SK-N-MC (cell line): ENCODE data around the gene MME.

Experiments
- DNase-seq: peaks from one replicate; pipeline ENCODE4 v3.0.0-alpha.2; 2011; ENCODE audit warnings: low read depth, low spot score
- H3K27ac ChIP-seq: fragments of 200-600 bp; sonication (generic); 2 replicates; pipeline ENCODE4 v1.5.1; 2016; ENCODE audit warnings: mixed run types
- H3K36me3 ChIP-seq: fragments of 200-600 bp; sonication (generic); 2 replicates; pipeline ENCODE4 v1.6.1; 2017; ENCODE audit warnings: antibody characterized with exemption, low read length, mixed read lengths; ENCODE audit not compliant: insufficient read depth
- H3K4me3 ChIP-seq: fragments of 200-600 bp; sonication (generic); 2 replicates; pipeline ENCODE4 v1.5.1; 2016
- H3K9ac ChIP-seq: fragments of 200-600 bp; sonication (generic); 2 replicates; pipeline ENCODE4 v1.8.0; 2017; ENCODE audit warnings: mixed run types, mixed read lengths; ENCODE audit not compliant: insufficient read length
- H3K9me3 ChIP-seq: fragments of 200-600 bp; sonication (generic); 2 replicates; pipeline ENCODE4 v1.6.1; 2017; ENCODE audit warnings: low read depth, mild to moderate bottlenecking, antibody characterized with exemption, low read length, moderate library complexity, mixed read lengths
- EZH2 ChIP-seq: fragments of 200-600 bp; sonication (generic); IDR thresholded peaks from one replicate; pipeline ENCODE4 v1.6.1; 2017; ENCODE audit warnings: antibody characterized with exemption
- FOXP2 ChIP-seq: optimal IDR thresholded peaks from 2 replicates; pipeline ENCODE3; 2011; ENCODE audit warnings: mild to moderate bottlenecking, moderate library complexity; ENCODE audit not compliant: insufficient read depth; ENCODE audit errors: extremely low read length, control extremely low read depth
- POLR2AphosphoS5 ChIP-seq: IDR thresholded peaks from 2 replicates; pipeline ENCODE4 v1.6.1; 2012; ENCODE audit warnings: mild to moderate bottlenecking, low read depth, low read length, borderline replicate concordance

Gene MME

DNA sequence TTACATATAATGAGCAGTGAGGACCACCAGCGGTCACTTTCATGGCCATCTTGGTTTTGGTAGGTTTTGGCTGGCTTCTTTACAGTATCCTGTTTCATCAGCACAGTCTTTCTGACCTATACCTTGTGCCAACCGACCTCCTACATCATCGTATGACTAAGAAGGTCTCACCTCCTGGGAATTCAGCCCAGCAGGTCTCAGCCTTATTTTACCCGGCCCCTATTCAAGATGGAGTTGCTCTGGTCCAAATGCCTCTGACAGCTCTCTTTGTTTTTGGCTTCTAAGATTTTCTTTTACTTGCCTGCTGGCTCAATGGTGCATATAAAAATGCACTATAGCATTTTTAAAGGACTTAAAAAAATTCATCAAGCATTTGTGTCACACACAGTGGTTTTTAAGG is 3.2 kb upstream of the MME start:
- Histone ChIP-seq H3K36me3 (no peaks in the 10 kb centered on the region), H3K9ac (no peak overlapping the region), H3K4me3 (no peak overlapping the region), H3K27ac (no peak overlapping the region), H3K9me3 (no peaks in the 10 kb centered on the region)
- TF ChIP-seq EZH2 (no peak), POLR2AphosphoS5 (no peak), FOXP2 (no peak)
- DNase-seq, result no peak

GRCh38 chr3:155078711-155079467 is 1.2 kb upstream of the MME start:
- Histone ChIP-seq H3K27ac (no peak overlapping the region), H3K36me3 (no peaks in the 10 kb centered on the region), H3K4me3 (peak overlapping the region; percentile 87), H3K9me3 (no peaks in the 10 kb centered on the region), H3K9ac (no peak overlapping the region)
- DNase-seq, result no peak
- TF ChIP-seq EZH2 (no peak), FOXP2 (no peak), POLR2AphosphoS5 (no peak)

- no peak overlapping the region for H3K9ac ChIP-seq
- DNase-seq, result no peak
- TF ChIP-seq POLR2AphosphoS5 (no peak), FOXP2 (no peak), EZH2 (no peak)
- peak overlapping the region; percentile 87 for H3K4me3 ChIP-seq
- H3K27ac ChIP-seq, result no peak overlapping the region
- H3K9me3 ChIP-seq, result no peaks in the 10 kb centered on the region
- no peaks in the 10 kb centered on the region for H3K36me3 ChIP-seq
Observed at GRCh38 chr3:155079468-155079745, 712 bp upstream of the MME start.

- Histone ChIP-seq H3K27ac (no peak overlapping the region), H3K9ac (peak overlapping the region; percentile 33), H3K4me3 (peak overlapping the region; percentile 87), H3K9me3 (no peaks in the 10 kb centered on the region), H3K36me3 (no peaks in the 10 kb centered on the region)
- DNase-seq, result no peak
- TF ChIP-seq POLR2AphosphoS5 (no peak), EZH2 (no peak), FOXP2 (no peak)
Observed at GRCh38 chr3:155080692-155081091, 573 bp downstream of the MME start.

DNA sequence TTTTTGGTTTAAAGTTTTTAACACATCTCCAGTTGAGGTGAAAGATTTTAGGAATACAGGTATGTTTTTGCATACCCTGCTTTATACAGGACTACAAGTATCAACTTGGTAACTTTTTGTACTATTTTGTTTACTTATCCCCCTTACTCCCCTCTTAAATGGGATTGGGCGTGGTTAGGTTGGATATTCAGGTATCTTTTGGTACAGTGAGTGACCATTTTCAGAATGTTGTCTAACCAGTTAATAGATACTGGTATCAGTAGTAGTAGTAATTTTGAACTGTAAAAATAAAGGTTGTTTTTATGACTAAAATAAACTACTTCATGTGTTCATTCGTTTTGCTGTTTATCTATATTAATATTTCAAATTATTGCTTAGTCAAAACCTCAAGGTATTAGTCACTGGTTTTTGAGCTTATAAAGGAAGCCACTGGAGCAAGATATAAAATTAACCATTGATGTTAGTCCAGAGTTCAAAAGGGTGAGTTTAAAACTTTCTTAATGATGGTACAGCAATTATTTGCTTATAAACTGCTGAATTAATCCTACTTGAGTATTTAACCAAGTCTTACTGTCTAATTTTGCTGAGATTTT is 3.3 kb downstream of the MME start:
- TF ChIP-seq FOXP2 (no peak), EZH2 (no peak), POLR2AphosphoS5 (no peak)
- Histone ChIP-seq H3K27ac (no peak overlapping the region), H3K4me3 (no peak overlapping the region), H3K36me3 (no peaks in the 10 kb centered on the region), H3K9me3 (no peaks in the 10 kb centered on the region), H3K9ac (no peak overlapping the region)
- no peak for DNase-seq

GRCh38 chr3:155084567-155084966 is 4.4 kb downstream of the MME start:
- Histone ChIP-seq H3K27ac (no peak overlapping the region), H3K36me3 (no peaks in the 10 kb centered on the region), H3K9me3 (no peaks in the 10 kb centered on the region), H3K4me3 (no peak overlapping the region), H3K9ac (no peak overlapping the region)
- DNase-seq, result no peak
- no peak for TF ChIP-seq FOXP2
- TF ChIP-seq POLR2AphosphoS5, result no peak
- TF ChIP-seq EZH2, result no peak

DNA sequence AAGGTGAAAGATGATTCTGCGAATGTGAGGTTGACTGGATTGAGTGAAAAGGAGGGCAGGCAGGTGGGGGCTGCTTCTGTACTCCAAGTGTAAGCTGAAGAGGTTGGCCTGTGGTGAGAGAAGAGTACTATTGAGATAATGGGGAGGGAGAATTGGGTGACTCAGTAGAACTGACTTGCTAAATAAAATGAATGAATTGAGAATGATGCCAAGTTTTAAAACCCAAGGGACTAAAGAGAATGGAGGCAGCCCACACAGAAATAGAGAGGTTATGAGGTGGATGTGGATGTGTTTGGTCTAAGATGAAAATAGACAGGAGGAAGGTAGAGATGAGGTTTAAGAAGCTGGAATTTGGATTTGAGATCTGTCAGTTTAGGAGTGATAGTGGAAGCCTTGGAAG is 5.9 kb downstream of the MME start:
- TF ChIP-seq POLR2AphosphoS5 (no peak), EZH2 (no peak), FOXP2 (no peak)
- DNase-seq, result no peak
- Histone ChIP-seq H3K36me3 (no peaks in the 10 kb centered on the region), H3K9me3 (no peaks in the 10 kb centered on the region), H3K27ac (no peak overlapping the region), H3K4me3 (no peak overlapping the region), H3K9ac (no peak overlapping the region)

DNA sequence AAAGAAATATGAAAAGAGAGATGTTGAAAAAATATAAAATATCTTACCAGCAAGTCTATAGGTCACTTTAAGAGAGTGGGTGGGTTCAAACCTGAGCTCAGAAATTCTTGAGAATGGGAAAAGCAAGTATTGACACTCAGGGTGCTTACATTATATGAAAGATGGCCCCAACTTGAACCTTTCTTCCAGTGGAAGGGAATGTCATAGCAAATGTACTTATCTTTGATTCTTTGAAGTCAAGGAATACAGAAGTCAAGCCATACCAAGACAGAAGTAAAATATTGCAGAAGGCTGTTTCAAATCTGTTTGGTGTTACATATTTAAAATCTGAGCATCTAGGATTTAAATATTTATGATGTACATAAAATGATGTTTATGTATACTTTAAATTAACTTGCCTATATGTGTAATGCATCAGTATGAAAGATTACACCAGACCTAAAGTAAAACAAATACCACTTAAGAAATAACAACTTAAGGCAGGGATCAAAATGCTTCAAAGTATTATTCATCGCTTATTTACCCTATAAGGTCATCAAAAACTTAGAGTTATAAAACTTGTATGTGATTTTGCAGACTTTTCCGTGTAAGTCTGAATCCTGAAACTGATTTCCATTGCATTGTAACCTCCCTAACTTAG is 8.7 kb downstream of the MME start:
- no peaks in the 10 kb centered on the region for H3K9me3 ChIP-seq
- H3K27ac ChIP-seq, result no peak overlapping the region
- no peak overlapping the region for H3K4me3 ChIP-seq
- DNase-seq, result no peak
- no peaks in the 10 kb centered on the region for H3K36me3 ChIP-seq
- no peak for TF ChIP-seq FOXP2
- TF ChIP-seq POLR2AphosphoS5, result no peak
- no peak overlapping the region for H3K9ac ChIP-seq
